Measurements from ENCODE around the gene MGAT5B. TPM values are rescaled to one million over a fixed set of nuclear protein-coding genes. Genes with fewer than 3 reads are reported as not detected.

The MGAT5B gene
- total and polyA plus RNA-seq, 4 donors = 0.02 to 0.25 TPM; not detected in 2

DNA sequence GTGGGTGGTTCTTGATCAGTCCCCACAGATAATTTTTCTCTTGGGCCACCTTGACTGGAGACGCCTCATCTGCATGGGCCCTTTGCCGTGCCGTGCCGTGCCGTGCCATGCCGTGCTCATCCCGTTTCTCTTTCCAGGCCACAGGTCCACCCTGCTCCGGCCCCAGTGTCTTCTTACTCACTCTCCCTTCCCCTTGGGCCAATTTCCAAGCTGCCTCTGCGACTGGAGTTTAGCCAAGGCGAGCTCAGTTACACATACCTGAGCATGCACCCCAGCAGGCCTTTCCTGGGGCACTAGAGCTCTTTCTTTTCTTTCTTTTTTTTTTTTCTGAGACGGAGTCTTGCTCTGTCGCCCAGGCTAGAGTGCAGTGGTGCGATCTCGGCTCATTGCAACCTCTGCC lies 40.5 kb upstream of the MGAT5B start:
- Histone ChIP-seq H3K36me3 (ENCODE audit: control insufficient read depth in 4 of 4, insufficient read depth in 3 of 4, low read depth in 1 of 4, low read length in 3 of 4) (no peaks in the 10 kb centered on the region), H3K27me3 (ENCODE audit: control insufficient read depth in 4 of 4, insufficient read depth in 4 of 4, low read length in 3 of 4) (no peaks in the 10 kb centered on the region), H3K9me3 (ENCODE audit: control insufficient read depth in 4 of 4, low read length in 3 of 4) (no peaks in the 10 kb centered on the region), H3K4me3 (ENCODE audit: low read depth in 1 of 3, low read length in 3 of 3) (no peak overlapping the region), H3K9ac (ENCODE audit: low read depth in 1 of 2, low read length in 2 of 2) (no peak overlapping the region), H3K4me1 (ENCODE audit: control insufficient read depth in 4 of 4, insufficient read depth in 4 of 4, low read length in 3 of 4) (no peaks in the 10 kb centered on the region), H3K27ac (ENCODE audit: low read depth in 1 of 2, low read length in 2 of 2) (no peak overlapping the region)
- DNase-seq (ENCODE audit: low spot score) = no peak
- TF ChIP-seq, protein P1, sequence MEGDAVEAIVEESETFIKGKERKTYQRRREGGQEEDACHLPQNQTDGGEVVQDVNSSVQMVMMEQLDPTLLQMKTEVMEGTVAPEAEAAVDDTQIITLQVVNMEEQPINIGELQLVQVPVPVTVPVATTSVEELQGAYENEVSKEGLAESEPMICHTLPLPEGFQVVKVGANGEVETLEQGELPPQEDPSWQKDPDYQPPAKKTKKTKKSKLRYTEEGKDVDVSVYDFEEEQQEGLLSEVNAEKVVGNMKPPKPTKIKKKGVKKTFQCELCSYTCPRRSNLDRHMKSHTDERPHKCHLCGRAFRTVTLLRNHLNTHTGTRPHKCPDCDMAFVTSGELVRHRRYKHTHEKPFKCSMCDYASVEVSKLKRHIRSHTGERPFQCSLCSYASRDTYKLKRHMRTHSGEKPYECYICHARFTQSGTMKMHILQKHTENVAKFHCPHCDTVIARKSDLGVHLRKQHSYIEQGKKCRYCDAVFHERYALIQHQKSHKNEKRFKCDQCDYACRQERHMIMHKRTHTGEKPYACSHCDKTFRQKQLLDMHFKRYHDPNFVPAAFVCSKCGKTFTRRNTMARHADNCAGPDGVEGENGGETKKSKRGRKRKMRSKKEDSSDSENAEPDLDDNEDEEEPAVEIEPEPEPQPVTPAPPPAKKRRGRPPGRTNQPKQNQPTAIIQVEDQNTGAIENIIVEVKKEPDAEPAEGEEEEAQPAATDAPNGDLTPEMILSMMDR (IDR thresholded peaks at IDR 0.05; ENCODE audit: low read depth, low read length, missing input control) = no peak
- TF ChIP-seq, protein P2, sequence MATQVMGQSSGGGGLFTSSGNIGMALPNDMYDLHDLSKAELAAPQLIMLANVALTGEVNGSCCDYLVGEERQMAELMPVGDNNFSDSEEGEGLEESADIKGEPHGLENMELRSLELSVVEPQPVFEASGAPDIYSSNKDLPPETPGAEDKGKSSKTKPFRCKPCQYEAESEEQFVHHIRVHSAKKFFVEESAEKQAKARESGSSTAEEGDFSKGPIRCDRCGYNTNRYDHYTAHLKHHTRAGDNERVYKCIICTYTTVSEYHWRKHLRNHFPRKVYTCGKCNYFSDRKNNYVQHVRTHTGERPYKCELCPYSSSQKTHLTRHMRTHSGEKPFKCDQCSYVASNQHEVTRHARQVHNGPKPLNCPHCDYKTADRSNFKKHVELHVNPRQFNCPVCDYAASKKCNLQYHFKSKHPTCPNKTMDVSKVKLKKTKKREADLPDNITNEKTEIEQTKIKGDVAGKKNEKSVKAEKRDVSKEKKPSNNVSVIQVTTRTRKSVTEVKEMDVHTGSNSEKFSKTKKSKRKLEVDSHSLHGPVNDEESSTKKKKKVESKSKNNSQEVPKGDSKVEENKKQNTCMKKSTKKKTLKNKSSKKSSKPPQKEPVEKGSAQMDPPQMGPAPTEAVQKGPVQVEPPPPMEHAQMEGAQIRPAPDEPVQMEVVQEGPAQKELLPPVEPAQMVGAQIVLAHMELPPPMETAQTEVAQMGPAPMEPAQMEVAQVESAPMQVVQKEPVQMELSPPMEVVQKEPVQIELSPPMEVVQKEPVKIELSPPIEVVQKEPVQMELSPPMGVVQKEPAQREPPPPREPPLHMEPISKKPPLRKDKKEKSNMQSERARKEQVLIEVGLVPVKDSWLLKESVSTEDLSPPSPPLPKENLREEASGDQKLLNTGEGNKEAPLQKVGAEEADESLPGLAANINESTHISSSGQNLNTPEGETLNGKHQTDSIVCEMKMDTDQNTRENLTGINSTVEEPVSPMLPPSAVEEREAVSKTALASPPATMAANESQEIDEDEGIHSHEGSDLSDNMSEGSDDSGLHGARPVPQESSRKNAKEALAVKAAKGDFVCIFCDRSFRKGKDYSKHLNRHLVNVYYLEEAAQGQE (IDR thresholded peaks at IDR 0.05) = no peak
- TF ChIP-seq FOXA1 (IDR thresholded peaks at IDR 0.05) (no peak), NR2F2 (IDR thresholded peaks at IDR 0.05) (no peak), YY1 (IDR thresholded peaks at IDR 0.05) (no peak), RAD21 (IDR thresholded peaks at IDR 0.05) (no peak), RXRA (IDR thresholded peaks at IDR 0.05) (no peak), HNF4A (conservative IDR thresholded peaks at IDR 0.05) (no peak), HNF4G (IDR thresholded peaks at IDR 0.05) (no peak), SP1 (IDR thresholded peaks at IDR 0.05) (no peak), GABPA (IDR thresholded peaks at IDR 0.05 in 1 of 2, conservative IDR thresholded peaks at IDR 0.05 in 1 of 2) (no peak), TAF1 (conservative IDR thresholded peaks at IDR 0.05) (no peak), FOXA2 (IDR thresholded peaks at IDR 0.05) (no peak), JUND (IDR thresholded peaks at IDR 0.05) (no peak), EGR1 (IDR thresholded peaks at IDR 0.05; ENCODE audit: low read depth in 2 of 2) (no peak)
- TF ChIP-seq, protein P3, sequence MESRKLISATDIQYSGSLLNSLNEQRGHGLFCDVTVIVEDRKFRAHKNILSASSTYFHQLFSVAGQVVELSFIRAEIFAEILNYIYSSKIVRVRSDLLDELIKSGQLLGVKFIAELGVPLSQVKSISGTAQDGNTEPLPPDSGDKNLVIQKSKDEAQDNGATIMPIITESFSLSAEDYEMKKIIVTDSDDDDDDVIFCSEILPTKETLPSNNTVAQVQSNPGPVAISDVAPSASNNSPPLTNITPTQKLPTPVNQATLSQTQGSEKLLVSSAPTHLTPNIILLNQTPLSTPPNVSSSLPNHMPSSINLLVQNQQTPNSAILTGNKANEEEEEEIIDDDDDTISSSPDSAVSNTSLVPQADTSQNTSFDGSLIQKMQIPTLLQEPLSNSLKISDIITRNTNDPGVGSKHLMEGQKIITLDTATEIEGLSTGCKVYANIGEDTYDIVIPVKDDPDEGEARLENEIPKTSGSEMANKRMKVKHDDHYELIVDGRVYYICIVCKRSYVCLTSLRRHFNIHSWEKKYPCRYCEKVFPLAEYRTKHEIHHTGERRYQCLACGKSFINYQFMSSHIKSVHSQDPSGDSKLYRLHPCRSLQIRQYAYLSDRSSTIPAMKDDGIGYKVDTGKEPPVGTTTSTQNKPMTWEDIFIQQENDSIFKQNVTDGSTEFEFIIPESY (IDR thresholded peaks at IDR 0.05) = no peak
- TF ChIP-seq, protein P4, sequence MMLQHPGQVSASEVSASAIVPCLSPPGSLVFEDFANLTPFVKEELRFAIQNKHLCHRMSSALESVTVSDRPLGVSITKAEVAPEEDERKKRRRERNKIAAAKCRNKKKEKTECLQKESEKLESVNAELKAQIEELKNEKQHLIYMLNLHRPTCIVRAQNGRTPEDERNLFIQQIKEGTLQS (IDR thresholded peaks at IDR 0.05) = no peak
- TF ChIP-seq, protein P5, sequence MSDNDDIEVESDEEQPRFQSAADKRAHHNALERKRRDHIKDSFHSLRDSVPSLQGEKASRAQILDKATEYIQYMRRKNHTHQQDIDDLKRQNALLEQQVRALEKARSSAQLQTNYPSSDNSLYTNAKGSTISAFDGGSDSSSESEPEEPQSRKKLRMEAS (IDR thresholded peaks at IDR 0.05) = no peak
- WGBS = 89% methylated on average over 14 of the region's 14 CpGs
